ENCODE measurements around the gene TMEM184B.
A peak's percentile ranks its signal among the peaks of the same experiment; 100 is the strongest.
"Not testable (repeated sequence)": the region's sequence is repeated elsewhere in the genome, so short reads cannot be mapped to it uniquely, and the experiment has no call there.

The TMEM184B gene

DNA sequence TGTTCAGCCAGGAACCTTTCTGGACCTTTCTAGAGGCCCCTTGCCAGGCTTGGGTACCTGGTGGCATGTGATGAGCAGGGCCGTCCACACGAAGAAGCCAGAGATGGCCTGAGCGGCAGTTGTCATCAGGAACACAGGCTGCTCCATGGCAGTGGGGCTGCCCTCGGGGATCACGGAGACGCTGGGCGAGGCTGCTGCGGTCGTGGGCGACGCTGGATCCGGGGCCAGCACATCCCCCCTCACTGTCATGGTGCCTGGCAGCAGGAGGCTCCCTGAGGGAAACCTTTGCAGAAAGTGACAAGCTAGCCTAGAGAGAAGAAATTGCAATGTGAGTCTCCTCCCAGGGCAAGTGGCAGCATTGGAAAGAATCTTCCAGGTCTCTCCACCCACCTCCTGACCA lies 25.1 kb downstream of the TMEM184B start:
- DNase-seq = no peak

DNA sequence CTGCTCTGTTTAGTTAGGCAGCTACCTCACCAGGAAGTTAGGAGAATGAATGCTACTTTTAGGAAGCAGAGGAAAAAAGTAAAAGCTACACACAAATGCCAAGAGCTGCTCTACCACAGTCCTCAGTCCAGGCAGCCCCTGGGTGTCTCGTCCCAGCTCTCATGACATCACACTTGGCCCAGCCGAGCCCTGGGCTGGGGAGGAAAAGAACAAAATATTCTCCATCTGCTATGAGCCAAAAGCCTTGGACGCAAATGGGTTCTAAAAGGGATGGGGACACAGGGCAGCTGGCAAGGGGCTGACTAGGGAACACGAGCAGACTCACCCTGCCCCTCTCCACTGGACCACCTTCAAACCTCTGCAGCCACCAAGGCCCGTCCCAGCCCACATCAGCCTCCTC lies 26.1 kb downstream of the TMEM184B start:
- no peak for DNase-seq

DNA sequence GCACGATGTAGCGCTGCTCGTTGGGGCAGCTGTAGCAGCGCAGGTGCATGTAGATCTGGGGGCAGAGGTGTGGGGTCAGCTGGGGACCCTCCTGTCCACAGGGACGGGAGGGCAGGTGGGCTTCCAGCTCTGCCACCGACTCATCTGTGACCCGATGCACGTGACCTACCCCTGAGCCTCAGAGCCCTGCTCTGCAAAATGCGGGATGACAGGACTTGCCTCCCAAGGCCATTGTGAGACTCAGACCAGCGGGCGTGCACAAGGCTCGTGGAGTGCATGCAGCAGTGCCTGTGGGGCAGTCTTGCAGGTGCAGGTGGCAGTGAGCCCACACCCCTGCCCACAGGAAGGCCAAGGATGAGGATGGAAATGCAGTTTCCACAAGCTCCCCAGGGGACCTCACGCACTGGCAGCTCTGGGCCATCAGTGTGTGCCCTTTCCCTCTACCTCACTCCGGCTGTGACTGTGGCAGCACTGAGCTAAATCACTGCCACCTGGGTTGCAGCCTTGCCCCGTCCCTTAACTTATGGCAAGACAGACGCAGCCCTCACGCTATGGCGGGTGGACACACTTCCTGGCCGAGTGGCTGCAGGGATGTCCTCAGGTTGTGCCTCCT lies 26.7 kb downstream of the TMEM184B start:
- no peak for DNase-seq

DNA sequence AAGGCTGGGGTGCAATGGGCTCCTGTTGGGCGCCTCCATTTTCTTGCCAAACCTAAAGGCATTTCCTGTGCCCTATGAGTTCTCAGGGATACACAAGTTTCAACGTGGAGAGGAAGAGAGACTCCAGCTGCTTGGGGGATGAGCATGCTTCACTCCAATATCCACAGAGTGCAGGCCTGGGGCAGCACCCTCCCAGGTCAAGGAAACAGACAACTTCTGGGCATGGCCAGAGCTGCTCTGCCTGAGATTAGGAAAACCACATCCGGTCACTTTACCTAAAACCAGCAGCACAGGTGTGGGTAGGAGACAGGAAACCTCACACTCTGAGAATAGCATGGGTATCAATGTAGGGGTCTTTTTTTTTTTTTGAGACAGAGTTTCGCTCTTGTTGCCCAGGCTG lies 28.7 kb downstream of the TMEM184B start:
- no peak for DNase-seq

DNA sequence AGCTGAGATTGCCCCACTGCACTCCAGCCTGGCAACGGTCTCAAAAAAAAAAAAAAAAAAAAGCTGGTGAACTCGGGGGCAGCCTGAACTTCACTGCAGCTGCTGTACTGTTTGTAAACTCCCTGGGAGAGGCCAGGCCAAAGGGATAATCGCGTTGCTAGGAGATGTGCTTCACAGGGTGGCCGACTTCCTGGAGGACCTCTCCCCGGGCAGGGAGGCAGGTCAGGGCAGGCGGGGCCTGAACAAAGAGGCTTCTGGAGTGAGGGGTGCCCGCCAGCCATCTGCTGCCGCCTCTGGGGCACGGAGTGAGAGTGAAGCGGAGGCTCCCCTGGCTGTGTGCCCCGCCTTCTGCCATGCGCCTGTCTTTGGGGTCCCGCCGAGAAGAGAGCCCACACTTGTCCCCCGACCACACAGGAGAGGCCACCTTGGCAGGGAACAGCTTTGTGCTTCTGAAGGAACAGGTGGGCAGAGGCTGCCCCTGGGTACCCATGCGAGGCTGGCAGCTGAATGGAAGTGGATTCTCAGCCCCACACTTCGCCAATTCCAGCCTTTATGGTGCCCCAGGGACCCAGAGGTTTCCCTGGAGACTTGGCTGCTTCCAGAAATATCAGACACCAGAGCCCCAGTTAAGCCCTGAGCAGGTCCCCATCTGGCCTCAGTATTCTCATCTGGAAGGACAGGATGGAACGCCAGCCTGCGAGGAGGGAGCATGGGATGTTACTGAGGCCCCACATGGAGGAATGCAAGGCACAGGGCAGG lies 29.6 kb downstream of the TMEM184B start:
- DNase-seq = no peak

DNA sequence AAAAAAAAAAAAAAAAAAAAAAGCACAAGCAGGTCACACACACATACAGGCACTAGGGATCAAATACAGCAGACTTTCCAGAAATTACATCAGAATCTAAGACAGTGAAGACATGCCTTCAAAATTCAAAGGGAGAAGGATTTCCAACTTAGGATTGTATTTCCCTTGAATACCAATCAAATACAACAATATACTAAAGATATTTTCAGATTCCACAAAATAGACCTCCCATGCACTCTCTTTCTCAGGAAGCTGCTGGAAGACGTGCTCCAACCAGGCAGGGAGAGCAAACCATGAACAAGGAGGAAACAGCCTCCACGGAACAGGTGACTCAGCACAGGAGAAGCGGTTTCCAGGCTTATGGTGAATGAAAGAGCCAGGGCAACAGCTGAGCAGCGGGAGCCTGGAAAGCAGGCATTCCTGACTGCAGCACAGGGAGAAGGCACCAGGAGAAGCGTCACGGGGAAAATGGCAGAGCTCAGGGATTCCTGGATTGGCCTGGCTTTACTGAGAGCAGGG lies 32.0 kb downstream of the TMEM184B start:
- no peak for DNase-seq

DNA sequence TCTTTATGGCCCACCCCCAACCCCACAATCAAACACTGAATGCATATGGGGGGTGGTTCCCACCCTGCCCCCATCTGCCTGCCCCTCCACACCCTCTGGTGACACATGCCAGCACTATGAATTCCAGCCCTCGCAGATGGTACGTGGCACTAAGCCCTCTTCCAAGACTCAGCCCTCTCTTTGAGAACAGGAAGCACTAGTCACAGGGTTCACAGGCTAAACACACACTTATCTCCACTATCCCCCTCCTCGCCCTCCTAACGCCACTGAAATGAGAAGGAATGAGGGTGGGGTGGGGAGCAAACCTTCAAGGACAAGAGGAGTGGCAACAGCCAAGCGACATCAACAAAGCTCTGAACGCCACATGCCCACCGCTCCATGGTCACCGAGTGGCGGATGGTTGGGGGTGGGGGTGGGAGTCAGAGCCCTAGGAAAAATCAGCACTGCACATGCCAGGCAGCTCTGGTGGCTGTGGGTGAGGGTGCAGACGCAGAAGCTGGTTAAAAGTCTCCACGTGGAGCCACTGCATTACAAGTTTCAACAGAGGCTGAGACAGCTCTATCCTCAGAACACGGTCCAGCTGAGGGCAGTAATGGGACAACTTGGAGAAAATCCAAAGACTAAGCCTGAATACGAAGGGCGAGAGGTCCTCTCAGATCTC lies 33.6 kb downstream of the TMEM184B start:
- DNase-seq = no peak

DNA sequence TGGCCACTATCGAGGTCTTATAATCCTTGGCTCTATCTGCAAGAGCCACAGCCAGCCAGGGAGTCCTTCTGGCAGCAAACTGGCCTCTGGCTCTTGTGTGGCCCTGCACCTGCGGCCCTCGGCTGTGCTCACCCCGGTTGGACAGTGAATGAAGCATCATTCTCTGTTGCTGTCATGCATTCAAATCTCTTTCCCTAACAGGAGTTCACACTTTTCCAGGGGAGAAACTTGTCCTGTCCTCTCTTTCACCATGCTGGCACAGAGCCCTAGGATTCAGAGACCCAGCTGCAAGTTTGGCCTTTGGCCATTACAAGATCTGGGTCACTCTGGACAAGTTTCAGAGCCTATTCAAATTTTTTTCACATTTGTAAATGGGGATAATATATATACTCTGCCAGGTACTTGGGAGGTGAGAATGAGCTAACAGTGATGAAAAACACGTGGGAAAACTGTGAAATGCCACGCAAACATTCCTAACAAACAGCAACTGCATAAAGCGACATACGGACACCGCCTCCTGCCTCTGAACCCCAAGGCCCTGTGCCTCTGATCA lies 34.2 kb downstream of the TMEM184B start:
- no peak for DNase-seq

DNA sequence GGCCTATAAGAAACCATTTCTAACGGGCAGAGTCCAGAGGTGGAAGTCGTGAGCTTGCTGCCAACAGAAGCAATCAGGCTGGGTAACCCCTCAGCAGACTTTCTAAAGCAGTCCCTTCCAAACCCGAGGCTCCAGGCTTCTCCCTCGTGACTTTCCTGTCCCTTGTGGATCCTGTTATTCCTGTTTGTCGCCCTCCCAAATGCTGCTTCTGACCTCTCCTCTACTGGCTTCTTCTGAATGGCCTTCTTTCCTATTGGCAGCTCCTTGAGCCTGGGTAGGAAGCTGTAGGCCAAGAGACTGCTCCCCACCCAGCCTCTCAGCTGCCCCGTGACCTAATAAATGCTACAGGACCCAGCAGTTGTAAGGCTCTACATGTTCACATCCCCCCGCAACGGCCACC lies 36.0 kb downstream of the TMEM184B start:
- no peak for DNase-seq

DNA sequence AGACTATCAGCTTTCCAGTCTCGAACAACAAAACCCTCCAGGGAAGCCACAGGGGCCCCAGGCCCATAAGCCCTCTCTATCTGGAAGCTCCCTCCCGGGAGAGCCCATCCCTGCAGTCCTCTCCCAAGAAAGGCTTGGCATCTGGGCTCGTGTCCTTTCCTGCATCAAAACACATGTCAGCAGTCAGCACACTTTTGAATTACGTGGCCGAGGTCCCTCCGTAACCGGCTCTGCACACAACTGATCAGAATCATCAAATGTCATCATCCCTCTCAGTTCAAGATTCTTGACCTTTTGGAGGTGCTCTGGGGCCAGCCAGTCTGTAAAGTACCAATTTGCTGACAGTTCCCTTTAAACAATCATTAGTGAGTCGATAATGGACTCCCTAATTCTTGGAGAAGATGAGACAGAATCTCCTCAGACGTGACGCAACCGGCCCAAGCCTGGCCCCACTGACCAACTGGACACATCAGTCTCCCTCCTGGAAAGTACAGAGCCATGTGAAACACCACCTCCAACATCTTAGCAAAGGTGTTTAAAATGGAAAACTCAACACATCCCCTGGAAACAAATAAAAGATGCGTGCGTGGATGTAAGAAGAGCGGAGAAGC lies 37.5 kb downstream of the TMEM184B start:
- no peak for DNase-seq

DNA sequence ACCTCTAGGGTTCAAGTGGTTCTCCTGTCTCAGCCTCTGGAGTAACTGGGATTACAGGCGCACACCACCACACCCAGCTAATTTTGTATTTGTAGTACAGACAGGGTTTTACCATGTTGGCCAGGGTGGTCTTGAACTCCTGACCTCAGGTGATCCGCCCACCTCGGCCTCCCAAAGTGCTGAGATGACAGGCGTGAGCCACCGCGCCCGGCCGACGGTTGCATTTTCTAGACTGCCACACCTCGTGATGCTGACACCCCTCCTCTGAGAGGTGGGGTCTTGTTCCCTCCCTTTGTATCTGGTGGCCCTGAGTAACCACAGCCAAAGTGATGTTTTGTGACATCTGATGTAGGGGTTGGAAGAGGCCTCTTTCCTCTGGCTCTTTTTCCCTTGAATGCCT lies 39.0 kb downstream of the TMEM184B start:
- not testable (repeated sequence) for DNase-seq

DNA sequence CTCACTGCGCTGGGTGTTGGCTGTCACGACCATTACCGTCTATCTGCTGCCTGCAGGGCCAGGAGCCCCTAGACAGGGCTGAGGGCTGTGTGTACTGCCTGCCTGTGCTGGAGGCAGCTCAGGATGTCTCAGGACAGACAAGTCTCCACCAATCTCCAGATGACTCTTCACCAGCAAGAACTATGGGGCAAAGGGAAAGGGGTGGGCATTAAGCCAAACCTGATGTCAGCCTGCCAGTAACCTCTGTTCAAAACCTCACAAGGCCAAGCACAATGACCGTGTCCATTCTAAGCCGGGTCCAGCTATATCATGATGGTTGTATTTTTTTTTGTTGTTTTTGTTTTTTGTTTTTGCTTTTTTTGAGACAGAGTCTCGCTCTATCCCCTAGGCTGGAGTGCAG lies 39.4 kb downstream of the TMEM184B start:
- DNase-seq = no peak

DNA sequence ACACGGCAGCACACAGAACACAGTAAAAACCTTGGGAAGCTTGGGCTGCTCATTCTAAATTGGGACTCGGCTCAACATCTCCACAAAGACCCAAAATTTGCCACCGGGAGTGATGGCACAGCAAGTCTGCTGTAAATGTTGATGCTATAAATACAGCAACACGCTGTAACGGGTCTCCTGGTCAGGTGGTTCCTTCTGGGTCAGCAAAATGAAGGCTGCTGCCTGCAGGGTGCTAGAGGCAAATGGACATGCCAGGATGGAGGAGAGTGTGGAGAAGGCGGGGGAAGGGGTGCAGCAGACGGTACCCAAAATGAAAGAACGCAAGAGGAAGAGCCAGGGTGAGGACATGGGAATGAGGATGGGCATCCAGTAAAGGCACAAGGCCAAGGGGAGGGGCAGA lies 40.6 kb downstream of the TMEM184B start:
- no peak for DNase-seq

DNA sequence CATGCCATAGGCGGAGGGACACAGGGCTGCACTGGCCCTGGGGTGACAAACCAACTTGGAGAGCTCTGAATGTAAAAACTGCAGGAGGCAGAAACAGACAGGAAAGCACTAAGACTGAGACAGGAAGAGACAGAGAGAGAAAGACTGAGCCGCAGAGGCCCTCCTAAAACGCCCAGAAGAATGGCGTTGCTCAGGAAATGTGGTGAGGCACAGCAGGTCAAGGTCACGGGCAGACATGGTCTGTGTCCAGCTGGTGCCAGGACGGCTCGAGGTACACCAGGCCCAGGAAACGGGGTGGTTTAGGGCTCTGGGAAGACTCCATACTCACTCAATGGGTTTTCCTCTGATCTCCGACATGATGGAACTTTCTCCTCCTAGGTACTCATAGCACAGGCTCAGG lies 41.9 kb downstream of the TMEM184B start:
- DNase-seq = no peak

DNA sequence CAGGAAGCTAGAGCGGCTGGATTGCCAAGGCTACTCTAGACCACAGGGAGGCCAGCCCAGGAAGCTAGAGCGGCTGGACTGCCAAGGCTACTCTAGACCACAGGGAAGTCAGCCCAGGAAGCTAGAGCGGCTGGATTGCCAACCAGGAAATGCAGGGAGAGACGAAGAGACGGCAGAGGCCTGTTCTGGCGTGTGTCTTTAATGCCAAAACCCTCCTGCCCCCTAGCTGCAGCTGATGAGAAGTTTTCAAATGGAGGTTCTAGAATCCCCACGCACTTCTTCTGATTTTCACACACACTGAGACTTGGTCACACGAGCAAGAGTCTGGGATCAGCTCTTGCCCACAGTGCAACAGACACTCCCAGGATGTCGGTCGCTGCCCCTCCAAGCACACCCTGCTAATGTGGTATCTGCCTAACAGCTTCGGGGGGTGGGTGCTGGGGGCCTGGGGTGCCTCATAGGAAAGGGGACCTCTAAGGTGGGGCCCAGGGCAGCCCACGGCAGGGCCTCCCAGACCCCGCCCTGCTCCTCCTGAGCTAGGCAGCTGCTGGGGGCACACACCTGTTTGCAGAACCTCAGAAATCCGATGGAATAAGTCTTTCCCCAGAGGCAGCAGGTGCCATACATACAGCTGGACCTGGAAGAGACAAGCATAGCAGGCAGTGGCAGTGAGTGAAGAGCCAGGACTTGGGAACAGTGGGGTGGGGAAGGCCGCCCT lies 42.5 kb downstream of the TMEM184B start:
- peak; percentile 11 to 44 for DNase-seq

DNA sequence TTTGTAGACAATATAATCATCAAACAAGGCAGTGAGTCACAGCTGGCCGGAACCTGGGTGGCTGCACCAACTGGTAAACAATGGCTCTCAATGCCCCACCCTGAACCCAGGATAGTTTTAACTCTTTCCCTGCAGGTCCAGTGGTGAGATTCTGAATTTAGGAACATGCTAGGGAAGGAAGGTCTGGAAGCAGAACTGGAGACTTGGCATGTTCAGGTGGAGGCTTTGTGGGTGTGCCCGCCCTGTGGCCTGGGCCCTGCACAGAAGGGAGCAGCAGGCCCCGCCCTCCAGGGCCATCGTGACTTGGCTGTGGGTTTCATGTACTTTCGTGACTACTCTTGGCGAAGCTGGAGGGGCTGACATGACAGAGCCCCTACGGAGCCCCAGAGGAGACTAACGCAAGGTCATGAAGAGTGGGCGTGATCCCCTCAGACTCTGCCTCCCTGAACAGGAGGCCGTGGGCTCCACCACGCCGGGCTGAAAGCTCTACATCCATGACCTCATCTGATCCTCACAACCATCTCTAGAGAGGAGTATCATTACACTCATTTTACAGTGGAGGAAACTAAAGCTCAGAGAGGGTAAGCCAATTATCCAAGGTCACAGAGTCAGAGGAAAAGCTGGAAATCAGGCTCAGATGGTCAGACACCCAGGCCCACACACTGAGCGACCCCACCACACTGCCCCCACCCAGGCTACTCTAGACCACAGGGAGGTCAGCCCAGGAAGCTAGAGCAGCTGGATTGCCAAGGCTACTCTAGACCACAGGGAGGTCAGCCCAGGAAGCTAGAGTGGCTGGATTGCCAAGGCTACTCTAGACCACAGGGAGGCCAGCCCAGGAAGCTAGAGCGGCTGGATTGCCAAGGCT lies 43.7 kb downstream of the TMEM184B start:
- no peak for DNase-seq

DNA sequence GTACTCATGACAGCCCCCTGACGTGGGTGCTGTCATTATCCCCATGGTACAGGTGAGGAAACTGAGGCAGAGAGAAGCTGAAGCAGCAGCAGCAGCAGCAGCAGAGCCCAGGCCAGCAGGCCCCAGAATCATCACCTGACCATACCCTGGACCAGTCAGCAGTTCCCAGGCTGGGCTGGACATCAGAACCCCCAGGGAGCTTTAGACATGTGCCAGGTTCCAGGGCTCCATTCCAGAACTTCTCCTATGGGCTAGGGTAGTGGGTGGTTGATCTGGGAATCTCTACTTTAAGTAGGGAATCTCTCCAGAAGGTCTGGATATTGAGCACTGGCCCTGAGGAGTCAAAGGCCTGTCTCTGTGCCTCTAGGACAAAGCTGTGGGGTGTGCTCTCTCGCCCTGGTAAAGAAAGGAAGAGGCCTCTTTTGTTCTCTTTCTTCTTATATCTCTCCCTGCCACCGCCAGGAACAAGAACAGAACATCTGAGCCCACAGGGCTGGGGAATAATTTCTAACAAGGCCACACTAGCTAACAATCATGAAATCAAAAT lies 44.4 kb downstream of the TMEM184B start:
- DNase-seq = no peak

DNA sequence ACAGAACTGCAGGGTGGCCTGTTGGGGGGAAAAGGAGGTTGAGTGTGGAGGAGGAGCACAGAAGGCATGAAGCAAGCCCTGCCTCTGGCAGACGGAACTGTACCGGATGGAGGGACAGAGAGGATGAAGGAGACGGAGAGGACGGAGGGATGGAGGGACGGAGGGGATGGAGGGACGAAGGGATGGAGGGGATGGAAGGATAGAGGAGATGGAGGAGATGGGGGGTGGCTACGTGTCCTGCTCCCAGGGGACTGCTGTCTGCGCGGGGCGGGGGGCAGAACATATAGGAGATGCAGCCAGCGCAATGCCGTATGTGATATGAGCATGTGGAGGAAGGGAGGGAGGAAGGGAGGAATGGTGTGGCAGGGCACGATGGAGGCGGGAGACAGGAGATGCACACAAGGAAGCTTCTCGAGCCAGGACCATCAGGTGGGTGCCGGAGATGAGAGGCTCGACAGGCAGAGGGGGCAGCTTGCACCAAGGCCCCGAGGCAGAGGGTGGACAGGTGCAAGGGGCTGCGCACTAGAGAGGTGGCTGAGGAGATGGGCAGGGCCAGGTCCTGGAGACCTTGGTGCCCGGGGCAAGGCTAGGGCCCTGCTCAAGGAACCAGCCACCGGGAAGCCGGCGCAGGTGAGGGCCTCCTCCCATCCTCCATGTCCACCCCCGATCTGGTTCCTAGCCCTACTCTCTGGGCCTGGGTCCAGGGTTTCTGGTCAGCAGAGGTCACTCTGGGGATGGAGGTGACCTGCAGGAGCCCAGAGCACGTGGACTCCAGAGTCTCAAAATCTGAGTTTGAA lies 45.8 kb downstream of the TMEM184B start:
- no peak for DNase-seq

DNA sequence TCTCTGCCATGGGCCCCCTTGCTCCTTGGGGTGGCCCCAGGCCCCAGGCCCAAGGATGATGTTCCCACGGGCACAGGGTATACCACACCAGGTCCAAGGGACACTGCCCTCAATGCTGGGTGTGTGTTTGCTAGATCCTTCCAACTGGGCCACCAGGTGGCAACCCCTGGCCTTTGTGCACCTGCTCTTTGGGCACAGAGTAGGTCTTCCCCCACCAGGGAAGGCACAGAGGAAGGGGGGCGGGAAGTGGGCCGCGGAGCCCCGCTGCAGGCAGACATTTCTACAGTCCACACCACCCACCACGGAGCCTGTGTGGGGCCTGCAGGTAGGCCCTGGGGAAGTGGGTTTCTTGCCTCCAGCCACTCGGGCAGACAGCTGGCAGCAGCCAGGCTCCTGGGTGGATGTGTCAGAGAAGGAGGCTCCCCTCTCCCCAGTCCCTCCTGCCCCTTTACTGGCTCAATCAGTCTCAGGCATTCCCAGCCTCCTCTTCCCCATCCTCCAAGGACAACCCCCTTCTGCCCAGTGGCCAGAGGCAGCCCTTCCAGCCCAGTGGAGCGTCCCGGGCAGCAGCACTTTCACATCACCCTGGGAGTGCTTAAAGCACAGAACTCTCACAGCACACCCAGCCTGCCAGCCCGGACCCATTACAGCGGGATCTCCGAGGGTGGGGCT lies 49.4 kb downstream of the TMEM184B start:
- DNase-seq = no peak

DNA sequence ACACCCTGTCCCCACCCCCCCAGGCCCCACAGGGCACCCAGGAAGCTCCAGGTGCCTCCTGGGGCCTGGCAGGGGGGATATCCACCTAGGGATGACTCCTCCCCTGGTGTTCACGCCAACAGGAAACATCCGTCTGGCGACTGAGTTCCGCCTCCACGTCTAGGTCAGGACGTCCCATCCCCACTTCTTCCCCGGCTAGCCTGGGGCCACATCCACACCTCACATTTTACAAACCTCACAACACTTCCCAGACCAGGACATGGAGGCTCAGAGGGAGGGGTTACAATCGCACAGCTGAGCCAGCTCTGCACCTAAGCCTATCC lies 50.1 kb downstream of the TMEM184B start:
- DNase-seq = no peak
